Activated CD4-positive, alpha-beta T cell treated with anti-CD3 and anti-CD28 coated beads for 1 hour (primary cell): ENCODE measurements around the gene SFMBT2.
"Not testable (repeated sequence)": the region's sequence is repeated elsewhere in the genome, so short reads cannot be mapped to it uniquely, and the experiment has no call there.

Experiments
- DNase-seq: peaks from one replicate; pipeline ENCODE4 v3.0.0-alpha.2; 2020

Gene SFMBT2

DNA sequence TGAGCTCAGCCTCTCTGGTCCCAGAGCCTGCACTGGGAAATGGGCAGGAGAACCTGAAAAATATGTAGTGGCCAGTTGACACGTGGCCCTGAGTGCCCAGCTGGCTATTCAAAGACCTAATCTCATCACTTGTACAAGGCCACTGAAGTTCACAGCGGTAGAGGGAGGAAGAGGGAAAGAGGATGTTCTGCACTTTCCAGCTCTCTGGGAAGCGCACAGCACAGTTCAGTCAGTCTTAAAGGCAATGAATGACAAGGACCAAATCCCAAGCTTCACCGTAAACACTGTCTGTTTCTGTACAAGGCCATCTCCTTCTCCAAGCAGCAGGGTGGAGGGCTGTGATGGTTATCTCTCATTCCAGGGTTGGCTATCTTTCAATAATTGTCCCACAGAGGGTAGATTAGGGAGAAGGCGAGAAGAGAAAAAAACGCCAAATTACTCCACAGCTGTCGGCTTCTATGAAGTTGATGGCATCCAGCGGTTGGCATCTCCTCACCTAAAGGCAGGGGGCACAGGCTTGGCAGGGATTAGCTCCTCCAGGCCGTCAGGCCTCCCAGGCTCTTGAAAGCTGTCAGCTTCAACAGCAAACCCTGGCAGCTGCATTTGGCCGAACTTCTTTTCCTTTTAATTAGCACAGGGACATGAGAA, 10.6 kb downstream of the SFMBT2 start:
- DNase-seq = no peak

- no peak for DNase-seq
These were observed 11.3 kb downstream of the SFMBT2 start for GRCh38 chr10:7399533-7399932.

DNA sequence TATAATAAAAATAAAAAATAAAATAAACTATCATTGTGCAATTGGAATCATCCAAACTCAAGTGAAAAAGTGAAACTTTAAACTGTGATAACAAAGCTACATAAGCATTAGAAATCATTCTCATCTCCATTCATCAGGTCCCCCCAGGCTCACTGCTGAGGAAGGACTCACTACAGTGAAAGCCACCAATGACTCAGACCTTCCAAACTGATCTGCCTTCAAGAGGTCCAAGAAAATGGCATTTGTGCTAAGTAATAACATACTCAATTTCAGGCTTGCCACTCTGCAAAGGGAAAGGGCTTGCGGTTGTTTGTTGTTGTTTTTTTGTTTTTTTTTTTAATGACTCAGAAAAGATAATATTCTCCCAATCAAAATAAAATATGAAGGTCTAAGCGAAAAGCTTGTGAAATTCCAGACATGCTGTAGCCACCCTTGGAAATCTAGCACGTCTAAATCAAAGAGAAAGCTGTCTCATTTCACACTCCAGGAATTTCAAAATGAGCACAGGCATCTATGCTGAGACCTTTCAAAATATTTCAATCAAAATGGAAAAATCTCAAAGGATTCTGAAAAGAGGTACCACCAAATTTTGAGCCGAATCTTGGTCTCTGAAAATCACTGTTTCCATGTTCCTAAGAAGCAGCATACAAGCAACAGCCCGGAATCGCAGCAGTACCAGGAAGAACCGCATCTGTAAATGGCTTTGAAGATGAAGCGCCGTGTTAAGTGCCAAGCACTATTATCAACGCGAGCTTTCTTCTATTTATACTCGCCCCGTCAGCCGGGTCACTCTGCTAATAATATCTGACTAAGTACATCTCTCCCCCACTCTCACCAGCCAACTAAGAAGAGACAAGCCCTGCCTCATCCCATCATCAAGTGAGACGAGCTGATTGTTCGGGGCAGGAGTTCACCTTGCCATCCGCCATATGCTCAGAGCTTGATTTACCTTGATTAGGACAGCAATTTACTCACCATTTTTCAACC, 13.5 kb downstream of the SFMBT2 start:
- no peak for DNase-seq

- DNase-seq = not testable (repeated sequence)
These were observed 18.5 kb downstream of the SFMBT2 start for GRCh38 chr10:7392301-7392700.

DNA sequence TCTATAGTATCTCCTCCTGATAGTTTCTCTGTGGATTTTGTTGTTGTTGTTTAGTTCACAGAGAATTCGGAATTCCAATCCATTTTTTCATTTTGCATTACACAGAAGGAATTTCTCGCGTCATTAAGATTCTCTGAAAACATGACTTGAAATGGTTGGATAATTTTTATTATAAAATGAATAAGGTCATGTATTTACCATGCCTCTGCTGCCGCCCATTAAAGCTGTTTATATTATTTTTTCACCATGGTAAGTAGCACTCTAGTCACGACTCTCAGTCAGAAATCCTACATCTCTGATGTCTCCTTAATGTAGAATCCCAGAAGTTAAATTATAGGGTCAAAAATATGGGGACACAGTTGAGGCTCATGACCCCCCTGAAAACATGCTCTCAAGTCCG, 19.1 kb downstream of the SFMBT2 start:
- DNase-seq = no peak

DNA sequence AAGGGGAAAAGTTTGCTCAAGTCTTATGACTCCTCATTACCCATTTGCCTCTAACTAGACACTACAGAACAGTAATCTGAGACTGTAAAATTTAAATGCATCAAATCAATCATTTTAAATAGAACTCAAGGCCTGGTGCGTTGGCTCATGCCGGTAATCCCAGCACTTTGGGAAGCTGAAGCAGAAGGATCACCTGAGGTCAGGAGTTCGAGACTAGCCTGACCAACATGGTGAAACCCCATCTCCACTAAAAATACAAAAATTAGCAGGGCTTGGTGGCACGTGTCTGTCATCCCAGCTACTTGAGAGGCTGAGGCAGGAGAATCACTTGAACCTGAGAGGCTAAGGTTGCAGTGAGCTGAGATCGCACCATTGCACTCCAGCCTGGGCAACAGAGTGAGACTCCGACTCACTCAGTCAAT, 20.1 kb downstream of the SFMBT2 start:
- DNase-seq = not testable (repeated sequence)

- no peak for DNase-seq
These were observed 21.0 kb downstream of the SFMBT2 start for GRCh38 chr10:7389844-7390243.

GRCh38 chr10:7389346-7389745, 21.5 kb downstream of the SFMBT2 start:
- no peak for DNase-seq

GRCh38 chr10:7388602-7389001, 22.2 kb downstream of the SFMBT2 start:
- no peak for DNase-seq

DNA sequence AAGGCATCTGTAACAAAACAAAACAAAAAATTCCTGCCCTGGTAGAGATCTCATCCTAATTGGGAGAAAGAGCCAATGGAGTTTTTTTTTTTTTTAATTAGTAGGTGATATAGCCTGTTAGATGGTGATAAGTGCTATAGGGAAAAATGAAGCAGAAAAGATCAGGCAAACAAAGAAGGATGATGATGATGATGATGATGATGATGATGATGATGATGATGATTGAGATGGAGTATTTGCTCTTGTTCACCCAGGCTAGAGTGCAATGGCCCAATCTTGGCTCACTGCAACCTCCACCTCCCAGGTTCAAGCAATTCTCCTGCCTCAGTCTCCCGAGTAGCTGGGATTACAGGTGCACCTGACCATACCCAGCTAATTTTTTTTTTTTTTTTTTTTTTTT, 22.7 kb downstream of the SFMBT2 start:
- DNase-seq = not testable (repeated sequence)

DNA sequence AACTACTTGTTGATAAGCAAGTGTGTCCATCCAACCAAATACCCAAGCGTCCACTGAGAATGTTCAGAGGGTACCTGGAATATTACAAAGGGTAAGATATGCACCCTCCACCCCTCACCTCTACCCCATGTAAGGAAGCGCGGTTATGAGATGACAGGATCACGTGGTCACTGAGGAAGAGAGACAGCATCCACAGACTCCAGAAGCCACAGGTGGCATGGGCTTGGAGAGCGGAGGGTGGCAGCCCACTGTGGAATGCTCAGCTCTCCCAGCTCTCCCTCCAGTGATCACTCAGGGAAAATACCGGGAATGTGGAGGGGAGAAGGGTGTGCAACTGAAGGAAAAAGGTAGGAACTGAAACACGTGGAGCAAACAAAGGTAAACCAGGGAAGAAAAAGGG, 25.7 kb downstream of the SFMBT2 start:
- DNase-seq = no peak

GRCh38 chr10:7383442-7383841, 27.4 kb downstream of the SFMBT2 start:
- no peak for DNase-seq

DNA sequence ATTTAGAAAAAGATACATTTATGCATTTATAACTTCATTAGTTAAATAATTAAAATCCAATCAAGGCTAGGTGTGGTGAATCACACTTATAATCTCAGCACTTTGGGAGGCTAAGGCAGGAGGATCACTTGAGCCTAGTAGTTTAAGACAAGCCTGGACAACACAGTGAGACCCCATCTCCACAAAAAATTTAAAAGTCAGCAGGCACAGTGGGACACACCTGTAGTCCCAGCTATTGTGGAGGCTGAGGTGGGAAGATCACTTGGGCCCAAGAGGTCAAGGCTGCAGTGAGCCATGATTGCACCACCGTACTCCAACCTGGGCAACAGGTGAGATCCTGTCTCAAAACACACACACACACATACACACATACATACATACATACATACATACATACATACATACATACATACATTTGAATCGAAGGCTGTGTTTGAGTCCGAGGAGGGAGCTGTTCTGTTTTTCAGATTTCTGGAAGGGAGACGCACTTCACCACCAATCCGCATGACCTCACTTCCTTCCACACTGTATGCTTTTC, 30.1 kb downstream of the SFMBT2 start:
- no peak for DNase-seq

DNA sequence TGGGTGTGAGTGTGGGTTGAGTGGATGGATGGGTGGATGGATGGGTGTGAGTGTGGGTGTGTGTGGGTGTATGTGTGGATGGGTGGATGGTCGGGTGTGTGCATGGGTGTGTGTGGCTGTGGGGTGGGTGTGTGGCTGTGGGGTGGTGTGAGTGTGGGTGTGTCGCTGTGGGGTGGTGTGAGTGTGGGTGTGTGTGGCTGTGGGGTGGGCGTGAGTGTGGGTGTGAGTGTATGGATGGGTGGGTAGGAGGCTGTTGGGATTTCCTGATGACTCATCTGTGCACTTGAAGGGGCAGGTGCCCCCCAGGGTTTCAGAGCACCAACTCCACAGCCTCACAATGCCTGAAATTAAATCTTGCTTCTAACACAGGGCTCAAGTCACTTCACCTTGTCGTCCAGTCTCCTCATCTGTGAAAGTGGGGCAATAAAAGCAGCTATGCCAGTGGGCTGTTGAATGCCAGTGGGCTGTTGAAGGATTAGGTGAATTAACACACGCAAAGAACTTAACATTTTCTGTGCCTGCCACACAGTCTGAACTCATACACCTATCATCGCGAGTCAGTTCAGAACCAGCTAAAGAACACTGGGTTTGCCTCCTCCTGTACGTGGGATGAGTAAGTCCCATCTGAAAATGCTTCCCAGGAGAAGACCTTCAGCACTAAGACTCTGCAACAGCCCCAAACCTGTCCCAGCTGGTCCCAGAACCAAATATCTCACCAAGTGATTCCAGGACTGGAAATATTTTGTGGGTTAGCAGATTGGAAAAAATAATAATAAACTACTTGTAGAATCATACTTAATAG, 32.0 kb downstream of the SFMBT2 start:
- no peak for DNase-seq

DNA sequence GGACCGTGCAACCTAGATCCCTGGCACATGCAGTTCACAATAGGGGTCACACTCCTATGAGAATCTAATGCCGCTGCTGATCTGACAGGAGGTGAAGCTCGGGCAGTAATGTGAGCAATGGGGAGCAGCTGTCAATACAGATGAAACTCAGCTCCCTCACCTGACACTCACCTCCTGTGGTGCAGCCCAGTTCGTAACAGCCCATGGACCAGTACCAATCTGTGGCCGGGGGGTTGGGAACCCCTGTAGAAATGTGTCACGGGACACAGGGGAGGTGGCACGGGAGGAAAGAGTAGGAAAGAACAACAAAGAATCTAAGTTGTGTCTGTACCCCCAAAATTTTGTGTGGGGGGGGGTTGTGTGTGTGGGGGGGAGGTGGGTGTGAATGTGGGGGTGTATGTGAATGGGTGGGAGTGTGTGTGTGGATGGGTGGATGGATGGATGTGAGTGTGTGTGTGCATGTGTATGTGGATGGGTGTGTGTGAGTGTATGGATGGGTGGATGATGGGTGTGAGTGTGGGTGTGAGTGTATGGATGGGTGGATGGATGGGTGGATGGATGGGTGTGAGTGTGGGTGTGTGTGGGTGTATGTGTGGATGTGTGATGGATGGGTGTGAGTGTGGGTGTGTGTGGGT, 33.1 kb downstream of the SFMBT2 start:
- no peak for DNase-seq

DNA sequence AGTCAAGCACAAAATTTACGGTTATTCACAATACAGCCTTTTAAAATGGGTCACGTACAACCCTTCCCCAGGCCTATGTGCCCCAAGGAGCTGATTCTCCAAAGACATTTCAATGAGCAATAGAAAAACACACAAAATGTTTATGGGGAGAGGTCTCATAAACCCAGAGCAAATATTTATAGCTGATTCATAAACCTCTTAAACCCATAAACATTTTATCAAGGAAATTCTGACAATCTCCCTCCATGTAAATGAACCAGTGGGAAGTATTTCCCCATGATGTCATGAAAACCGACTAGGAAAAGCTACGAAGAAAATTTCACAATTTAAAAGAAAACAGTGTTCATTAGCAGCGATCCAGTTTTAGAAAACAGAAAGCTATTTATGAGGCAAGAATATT, 36.0 kb downstream of the SFMBT2 start:
- DNase-seq = no peak

GRCh38 chr10:7373039-7373438, 37.8 kb downstream of the SFMBT2 start:
- no peak for DNase-seq

- DNase-seq = no peak
These were observed 38.3 kb downstream of the SFMBT2 start for GRCh38 chr10:7372504-7372903.

DNA sequence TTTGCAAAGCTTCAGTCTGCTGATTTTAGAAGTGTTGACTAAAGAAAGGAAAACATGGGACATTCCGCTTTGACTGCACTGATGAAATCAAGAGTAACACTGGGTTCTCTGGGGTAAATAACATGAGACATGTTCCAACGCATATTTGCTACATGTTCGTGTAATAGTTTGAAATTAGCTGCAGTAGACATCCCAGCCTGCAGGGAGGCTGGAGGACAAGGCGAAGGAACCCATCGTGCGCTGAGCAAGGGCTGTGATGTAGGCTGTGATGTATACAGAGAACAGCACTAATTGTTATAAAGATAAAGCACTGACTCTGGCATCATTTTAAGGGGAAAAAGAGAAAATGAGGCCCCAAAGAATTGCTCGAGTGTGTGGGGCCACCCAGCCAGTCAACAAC, 40.3 kb downstream of the SFMBT2 start:
- DNase-seq = no peak

DNA sequence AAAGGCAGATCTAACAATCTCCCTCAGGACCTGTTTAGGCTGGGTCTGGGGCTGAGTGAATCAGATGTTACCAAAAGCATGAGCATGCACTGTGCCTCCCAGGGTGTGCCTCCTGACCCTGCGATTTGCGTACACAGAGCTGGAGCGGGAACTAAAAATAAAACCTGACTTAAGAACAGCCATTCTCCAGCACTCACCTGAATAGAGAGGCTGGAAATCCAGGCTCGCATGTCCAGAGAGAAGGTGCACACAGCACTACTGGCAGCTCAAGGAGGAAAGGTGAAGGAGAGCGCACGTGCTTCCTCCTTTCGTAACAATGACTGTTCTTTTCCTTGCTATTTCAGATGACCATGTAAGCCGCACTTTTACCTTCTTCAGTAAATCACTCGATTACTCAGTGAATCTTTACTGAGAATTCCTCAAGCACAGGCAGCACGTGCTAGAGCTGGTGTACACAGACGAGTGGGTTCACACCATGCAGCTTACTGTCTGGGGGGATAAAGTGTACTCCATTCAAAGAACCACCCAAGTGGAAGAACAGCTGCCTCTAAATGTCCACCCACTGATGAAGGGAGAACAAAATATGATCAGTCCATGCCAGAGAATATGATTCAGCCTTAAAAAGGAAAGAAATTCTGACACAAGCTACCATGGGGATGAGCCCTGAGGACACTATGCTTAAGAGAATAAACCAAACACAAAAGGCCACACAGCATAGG, 45.6 kb downstream of the SFMBT2 start:
- no peak for DNase-seq

DNA sequence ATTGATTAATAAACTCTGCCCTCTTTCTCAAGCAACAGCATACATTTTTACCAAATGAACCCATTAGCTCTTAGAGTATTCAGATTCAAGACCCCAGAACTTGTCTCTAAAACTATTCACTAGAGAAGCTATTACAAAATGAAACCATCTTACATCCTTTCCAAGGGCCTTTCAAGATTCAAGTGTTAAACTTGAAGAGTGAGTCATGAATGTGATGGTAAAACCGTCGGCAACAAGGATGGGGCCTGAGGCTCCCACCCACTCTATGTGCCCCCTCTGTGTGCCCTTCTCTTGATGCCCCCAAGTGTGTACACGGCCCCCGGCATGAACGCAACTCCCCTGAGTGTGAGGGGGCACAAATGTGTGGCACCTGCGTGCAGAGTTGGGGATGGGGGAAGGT, 46.4 kb downstream of the SFMBT2 start:
- DNase-seq = no peak

GRCh38 chr10:7363700-7364099, 47.1 kb downstream of the SFMBT2 start:
- DNase-seq = no peak
